Vagina (tissue), 2 donors: ENCODE results near the gene DNAH14.

Source experiments
- CTCF ChIP-seq, 3 experiments: fragments of 450-650 bp in 2 of 3; fragments of 200-600 bp in 1 of 3; sonication (generic) in 1 of 3; IDR thresholded peaks; one replicate each; pipeline ENCODE4 v1.5.1; 2017 to 2019; ENCODE audit warnings: antibody characterized with exemption in 3 of 3, mild to moderate bottlenecking in 2 of 3, moderate library complexity in 2 of 3
- POLR2A ChIP-seq, 2 donors: fragments of 450-650 bp; IDR thresholded peaks; one replicate each; pipeline ENCODE4 v1.6.1; 2017; ENCODE audit warnings: antibody characterized with exemption in 2 of 2, mild to moderate bottlenecking in 2 of 2, moderate library complexity in 2 of 2
- POLR2AphosphoS5 ChIP-seq, 2 donors: sonication (generic); formaldehyde crosslinking; IDR thresholded peaks; one replicate each; pipeline ENCODE4 v1.9.0; 2017; ENCODE audit warnings: antibody characterized with exemption in 2 of 2, mild to moderate bottlenecking in 2 of 2, low read depth in 1 of 2; ENCODE audit not compliant: insufficient read depth in 1 of 2

DNA sequence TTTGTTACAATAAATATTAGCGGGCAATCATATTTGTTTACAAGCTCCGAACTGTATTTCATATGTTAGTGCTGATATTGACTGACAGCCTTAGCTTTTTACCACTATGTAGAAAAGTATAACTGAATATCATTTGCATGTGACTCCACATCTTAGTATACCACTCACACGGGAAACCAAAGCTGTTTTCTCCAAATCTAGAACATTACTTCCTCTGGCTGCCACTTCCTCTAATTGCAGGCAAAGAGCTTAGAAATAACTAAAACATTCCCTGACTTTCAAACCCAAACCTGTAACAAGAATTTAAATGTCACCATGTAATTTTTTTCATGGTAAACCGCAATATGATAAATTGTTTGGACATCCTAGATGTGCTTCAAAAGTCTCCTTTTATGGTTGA, 323.7 kb downstream of the DNAH14 start:
- no peak for TF ChIP-seq CTCF (IDR thresholded peaks at IDR 0.05)
- TF ChIP-seq POLR2AphosphoS5 (IDR thresholded peaks at IDR 0.05; ENCODE audit: insufficient read depth in 1 of 2, low read depth in 1 of 2): no peak
- no peak for TF ChIP-seq POLR2A (IDR thresholded peaks at IDR 0.05)
